GM12892 (cell line): ENCODE data around the gene ZNF787.

Experiments used
- POLR2A ChIP-seq: IDR thresholded peaks from 2 replicates; pipeline ENCODE4 v1.6.1; 2011; ENCODE audit warnings: low read depth, low read length, control low read depth
- POLR2AphosphoS5 ChIP-seq: IDR thresholded peaks from 2 replicates; pipeline ENCODE4 v1.6.1; 2011; ENCODE audit warnings: low read depth, low read length, control low read depth
- TAF1 ChIP-seq: IDR thresholded peaks from 2 replicates; pipeline ENCODE4 v1.6.1; 2011; ENCODE audit warnings: low read depth, mild to moderate bottlenecking, control low read depth, low read length, borderline replicate concordance

DNA sequence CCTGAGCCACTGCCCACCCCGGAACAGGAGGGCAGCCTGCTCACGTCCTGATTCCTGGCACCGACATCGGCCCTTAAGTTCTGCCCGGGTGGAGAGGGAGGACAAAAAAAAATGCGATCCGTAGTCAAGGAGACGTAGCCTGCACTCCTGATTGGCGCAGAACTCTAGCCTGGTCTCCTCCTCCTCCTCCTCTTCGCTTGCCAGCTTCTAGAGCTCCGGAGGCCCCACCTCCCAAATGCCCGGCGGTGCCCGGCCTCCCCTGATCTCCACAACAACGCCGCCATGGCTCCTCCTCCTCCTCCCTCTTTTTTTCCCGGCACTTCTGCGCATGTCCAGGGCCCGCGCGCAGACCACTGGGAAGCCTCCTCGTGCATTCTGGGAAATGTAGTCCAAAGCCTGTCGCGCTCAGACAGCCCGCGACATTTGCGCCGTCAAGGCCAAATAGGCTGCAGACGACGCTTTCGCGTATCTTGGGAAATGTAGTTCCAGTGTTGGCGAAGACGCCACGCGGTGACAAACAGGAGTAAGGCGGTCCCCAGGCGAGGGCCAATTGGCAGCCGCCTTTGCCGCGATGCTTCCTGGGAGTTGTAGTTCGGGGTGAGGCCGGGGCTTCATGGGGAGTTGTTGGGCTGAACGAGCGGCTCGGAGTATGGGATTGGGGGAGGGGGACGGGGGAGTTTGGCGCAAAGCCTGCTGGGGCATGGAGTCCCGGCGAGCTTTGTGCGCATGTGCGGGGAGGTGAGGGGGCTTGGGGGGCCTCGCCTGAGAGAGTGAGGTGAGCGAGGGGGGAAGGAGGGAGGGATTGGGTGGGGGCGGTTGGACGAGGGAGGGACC is 19.7 kb upstream of the ZNF787 start, which contains the start of gene ZNF444:
- peak; percentile 55; the same call in 1 of the 2 replicates for TF ChIP-seq POLR2A
- no peak for TF ChIP-seq POLR2AphosphoS5
- TF ChIP-seq TAF1, result 0 out of 2 replicates have a peak, but pooled peaks have one; percentile 46
